ENCODE measurements around the gene SLC26A2.

SLC26A2 gene

GRCh38 chr5:149962601-149963300 lies 2.2 kb downstream of the SLC26A2 start:
- DNase-seq = no peak

DNA sequence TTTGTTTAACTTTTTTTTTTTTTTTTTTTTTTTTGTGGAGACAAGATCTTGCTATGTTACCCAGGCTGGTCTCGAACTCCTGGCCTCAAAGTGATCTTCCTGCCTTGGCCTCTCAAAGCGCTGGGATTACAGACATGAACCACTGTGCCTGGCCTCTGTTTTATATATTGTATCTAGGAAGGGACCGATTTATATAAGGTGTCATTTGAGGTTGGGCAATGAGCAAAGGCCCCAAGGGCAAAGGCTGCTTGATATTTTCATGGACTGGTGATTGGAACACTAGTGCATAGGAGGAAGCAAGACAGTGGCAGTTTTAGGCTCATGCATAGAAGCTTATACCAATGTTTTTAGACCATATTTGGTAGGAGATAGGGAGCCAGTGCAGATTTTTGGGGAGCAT lies 3.2 kb downstream of the SLC26A2 start:
- no peak for DNase-seq

DNA sequence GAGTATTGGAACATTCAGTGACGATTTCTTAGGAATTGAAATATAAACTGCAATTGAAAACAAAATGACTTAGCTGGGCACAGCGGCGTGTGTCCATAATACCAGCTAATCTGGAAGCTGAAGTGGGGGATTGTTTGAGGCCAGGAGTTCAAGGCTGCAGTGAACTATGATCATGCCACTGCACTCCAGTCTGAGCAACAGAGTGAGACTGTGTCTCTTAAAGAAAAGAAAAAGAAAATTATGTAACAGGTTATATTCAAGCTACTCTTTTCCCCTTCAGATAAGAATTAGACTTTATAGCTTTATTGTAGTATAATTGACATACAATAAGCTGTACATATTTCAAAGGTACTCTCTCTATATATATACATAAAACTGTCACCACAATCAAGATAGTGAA lies 6.4 kb downstream of the SLC26A2 start:
- no peak for DNase-seq

DNA sequence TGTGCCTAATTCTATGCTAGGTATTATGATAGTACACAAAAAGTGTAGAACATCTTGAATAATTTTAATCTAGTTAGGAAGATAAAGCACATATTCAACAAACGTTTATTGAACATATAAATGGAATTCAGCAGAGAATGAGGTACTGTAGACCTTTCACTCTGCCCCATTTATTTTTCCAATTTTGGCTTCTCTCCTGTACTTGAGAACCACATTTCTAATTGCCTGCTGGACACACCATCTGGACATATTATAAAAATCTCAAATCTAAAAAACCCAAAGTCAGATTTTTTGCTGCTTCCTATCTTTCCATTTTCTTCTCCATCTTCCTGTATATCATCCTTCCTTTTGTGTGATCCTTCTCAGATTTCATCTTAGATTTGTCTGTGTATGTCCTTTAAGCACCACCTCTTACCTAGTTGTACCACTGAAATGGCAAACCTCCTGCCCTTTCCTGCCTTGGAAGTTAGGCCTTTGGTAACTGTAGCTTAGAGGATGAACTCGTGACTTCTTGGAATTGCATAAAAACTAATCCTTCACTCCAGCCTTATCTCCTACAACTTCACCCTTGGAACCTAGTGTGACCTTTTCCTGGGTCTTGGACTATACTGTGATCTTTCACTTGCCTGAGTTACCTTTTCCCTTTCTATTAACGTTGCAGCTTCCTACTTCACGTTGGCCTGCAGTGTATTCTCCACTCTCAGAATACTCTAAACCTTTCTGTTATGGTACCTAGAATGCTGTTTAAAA lies 8.8 kb downstream of the SLC26A2 start:
- no peak for DNase-seq

DNA sequence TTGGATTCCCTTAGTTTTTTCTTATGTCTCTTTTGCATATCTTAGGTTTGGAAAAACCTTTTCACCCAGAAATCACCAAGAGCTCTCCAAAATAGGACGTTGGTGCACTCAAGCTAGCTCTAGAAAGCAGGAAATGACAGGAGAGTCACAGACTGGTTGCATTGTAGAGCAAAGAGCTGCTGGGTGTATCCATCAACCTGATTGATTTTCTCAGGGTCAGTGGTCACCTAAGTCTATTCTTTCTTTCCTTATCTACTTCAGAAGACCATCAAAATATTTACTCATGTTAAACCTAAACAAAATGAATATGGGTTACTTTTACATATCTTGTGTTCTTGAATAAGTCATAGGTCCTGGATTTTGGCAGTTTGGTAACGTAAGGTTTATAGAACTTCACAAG lies 14.9 kb downstream of the SLC26A2 start:
- no peak for DNase-seq

DNA sequence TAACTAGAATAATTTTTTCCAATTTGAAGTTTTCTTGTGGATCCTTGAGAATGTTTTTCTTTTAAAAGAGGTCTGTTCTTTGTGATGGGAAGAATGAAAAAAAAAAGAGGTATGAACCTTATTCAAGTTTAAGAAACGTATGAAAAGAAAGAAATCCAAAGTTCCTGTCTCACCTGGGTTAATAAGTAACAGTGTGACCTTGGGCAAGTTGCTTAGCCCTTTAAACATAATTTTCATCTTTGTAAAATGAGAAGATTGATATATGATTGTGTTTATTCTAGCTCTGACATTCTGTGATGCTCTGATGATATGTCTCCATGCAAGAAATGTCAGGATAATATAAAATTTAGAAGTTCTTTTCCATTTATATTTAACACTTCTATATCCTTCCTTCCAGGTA lies 19.3 kb downstream of the SLC26A2 start:
- no peak for DNase-seq

DNA sequence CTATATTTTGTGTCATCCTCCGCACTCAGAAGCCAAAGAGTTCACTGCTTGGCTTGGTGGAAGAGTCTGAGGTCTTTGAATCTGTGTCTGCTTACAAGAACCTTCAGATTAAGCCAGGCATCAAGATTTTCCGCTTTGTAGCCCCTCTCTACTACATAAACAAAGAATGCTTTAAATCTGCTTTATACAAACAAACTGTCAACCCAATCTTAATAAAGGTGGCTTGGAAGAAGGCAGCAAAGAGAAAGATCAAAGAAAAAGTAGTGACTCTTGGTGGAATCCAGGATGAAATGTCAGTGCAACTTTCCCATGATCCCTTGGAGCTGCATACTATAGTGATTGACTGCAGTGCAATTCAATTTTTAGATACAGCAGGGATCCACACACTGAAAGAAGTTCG lies 20.6 kb downstream of the SLC26A2 start:
- no peak for DNase-seq

- DNase-seq = no peak
Measured at GRCh38 chr5:149982505-149982904, 21.9 kb downstream of the SLC26A2 start.

DNA sequence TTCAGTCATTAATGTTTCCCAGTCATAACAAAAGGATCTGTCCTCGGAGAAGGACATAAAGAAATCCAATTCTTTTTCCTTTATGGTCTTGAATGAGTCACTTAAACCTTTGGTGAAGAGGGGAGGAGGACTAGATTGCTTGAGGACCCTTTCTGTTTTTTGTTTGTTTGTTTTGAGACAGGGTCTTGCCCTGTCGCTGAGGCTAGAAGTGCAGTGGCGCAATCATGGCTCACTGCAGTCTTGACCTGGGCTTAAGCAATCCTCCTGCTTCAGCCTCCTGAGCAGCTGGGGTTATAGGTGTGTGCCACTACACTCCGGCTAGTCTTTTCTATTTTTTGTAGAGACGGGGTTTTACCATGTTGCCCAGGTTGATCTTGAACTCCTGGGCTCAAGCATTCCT lies 27.6 kb downstream of the SLC26A2 start:
- DNase-seq = no peak

GRCh38 chr5:149990518-149991376 lies 30.2 kb downstream of the SLC26A2 start:
- DNase-seq = peak; percentile 8

DNA sequence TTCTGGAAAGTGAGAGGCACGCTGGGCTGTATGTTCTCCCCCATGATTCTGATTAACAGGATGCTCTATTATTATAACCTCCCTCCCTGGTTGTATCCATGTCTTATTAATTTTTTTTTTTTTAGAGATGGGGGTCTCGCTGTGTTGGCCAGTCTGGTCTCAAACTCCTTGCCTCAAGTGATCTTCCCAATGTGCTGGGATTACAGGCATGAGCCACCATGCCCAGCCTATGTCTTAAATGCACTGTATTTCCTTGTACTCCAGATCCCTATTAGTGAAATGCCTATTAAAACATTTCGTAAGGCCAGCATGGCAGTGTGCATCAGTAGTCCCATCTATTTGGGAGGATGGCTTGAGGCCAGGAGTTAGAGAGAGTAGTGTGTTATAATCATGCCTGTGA lies 32.9 kb downstream of the SLC26A2 start:
- DNase-seq = no peak

DNA sequence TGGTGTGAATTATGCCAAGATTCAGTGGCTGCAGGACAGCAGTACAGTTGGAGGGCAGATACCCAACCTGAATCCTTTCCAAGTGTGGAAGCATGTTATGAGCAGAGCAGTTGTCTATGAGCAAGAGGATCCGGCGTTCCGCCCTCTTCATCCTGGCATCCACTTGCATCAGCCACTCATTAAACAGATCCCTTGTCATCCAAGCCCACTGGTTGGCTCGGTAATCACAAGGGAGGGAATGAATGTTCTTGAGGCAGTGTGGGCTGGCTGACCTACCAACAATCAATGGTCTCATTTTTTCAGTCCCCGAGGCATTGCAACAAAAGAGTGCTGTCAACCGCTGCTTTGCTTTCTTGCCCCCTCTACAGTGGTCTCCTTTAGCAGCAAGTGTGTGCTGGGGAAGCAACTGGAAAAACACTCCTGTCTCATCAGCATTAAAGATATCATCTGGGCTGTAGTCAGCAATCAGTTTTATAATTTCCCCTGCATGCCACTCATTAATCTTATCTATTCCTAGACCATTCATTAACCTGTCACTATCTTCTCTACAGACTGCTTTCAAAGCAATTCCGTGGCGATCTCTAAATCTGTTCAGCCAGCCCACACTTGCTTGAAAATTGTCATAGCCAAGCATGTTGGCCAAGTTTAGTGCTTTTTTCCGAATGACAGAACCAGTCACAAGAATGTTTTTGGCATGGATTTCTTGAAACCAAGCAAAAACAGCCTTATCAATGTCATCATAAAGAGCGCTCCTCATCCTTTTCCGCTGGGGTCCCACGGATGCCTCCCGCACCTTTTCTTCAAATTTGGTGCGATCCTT lies 35.0 kb downstream of the SLC26A2 start:
- no peak for DNase-seq

- DNase-seq = no peak
Measured at GRCh38 chr5:149996205-149996890, 35.8 kb downstream of the SLC26A2 start.

DNA sequence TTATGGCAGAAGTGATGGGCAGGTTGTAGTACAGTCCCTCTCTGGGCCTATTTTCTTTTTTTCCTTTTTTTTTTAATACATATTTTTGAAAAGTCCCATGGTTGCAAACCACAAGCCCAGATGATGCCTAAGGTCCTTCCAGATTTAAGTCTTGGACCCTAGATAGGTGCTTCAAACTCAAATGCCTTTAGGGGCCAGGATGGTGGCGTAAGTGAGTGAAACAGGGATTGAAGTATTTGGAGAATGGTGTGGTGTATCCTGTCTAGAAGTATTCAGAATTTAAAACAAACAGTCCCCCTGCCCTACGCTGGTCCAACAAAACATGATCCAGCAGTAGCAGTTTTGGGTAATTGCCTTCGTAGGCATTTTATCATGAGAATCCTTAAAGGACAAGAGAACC lies 37.7 kb downstream of the SLC26A2 start:
- DNase-seq = no peak

DNA sequence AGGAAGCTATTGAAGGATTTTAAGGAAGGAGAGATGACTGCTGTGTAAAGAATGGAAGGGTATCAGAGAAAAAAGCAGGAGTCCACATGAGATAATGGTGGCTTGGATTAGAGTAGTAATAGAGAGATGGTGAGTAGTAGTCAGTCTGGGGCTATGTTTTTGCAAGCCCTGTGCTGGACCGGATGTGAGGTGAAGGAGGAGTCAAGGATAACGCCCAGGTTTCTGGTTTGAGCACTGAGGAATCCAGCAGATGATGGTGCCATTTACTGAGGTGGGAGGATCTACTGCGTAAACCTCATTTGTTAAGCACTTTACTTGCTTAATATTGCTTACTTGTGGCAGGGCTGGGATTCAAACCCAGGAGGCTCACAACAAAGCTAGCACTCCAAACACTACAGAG lies 38.8 kb downstream of the SLC26A2 start:
- no peak for DNase-seq

DNA sequence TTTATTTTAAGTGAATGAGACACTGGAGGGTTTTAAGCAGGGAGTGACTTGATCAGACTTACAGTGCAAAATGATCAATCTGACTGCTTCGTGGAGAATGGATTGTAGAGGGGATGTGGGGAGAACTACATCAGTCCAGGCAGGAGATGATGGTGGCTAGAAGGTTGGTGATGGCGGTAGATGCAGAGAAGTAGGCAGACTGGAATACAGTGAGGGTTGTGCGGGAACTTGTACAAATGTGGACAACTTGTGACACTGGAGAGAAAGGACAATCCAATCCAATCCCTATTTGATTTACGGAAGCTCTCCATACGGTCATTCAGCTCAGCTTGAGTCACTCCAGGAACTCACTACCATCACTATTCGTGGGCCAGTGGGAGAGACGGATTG lies 39.3 kb downstream of the SLC26A2 start:
- no peak for DNase-seq

GRCh38 chr5:150000256-150000989 lies 39.9 kb downstream of the SLC26A2 start, which contains the start of the genes HMGXB3 and TIGD6:
HMGXB3 (plus strand) TSS chr5:150000739; CDS start chr5:150004853, 4,114 bp downstream.
TIGD6 (minus strand) TSS chr5:150000654; CDS start chr5:149996348, 4,306 bp downstream.
- DNase-seq = peak; percentile 21

- no peak for DNase-seq
Measured at GRCh38 chr5:150000990-150001659, 40.6 kb downstream of the SLC26A2 start.

DNA sequence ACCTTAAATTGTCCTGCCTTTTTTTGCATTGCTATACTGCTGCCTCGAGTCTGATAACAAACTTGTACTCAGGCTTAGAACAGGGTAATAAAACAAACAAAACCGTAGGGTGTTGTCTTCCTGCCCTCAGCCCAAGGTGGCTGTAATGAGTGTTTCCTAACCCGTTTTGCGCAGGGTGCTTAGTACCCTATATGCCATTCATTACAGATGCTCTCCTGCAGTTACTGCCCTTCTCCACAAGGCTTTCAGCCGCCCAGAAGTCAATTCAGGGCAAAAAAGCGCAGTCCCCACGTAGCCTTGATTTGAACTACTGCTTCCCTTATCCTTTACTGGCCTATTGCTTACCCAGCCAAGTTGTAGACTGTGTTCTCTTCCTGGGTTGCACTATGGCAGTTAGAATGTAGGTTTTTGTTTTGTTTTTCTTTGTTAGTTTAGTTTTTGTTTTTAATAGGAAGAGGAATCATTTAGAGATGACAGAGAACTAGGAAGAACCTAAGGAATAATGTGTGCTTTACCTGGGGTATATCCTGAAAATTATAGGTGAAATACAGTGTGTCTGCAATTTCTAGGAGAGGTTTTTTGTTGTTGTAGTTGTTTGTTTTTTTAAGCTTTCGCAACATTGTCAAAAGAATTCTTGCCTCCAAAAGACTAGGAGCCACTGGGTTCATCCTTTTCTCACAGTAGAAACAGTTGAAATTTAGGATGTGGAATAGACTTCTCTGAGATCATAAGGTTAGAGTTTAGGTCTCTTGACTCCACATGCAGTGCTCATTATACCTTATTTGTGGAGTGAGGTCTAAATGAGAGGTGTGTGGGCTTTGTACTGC lies 41.3 kb downstream of the SLC26A2 start:
- no peak for DNase-seq

- no peak for DNase-seq
Measured at GRCh38 chr5:150006318-150006717, 45.8 kb downstream of the SLC26A2 start.
